Left ventricle myocardium inferior (tissue), 1 donor: Measurements from ENCODE around the gene SYT14. TPM values are rescaled to one million over a fixed set of nuclear protein-coding genes. Genes with fewer than 3 reads are reported as not detected.

ENCODE experiments used
- DNase-seq: peaks from one replicate; pipeline ENCODE4 v3.0.0-alpha.2; 2020
- H3K27ac ChIP-seq: fragments of 200-600 bp; replicated peaks from 2 replicates; pipeline ENCODE4 v1.8.0; 2021
- H3K27me3 ChIP-seq: fragments of 200-600 bp; 2 replicates; pipeline ENCODE4 v1.8.0; 2021; ENCODE audit warnings: low read depth
- H3K36me3 ChIP-seq: fragments of 200-600 bp; 2 replicates; pipeline ENCODE4 v1.8.0; 2021
- H3K4me1 ChIP-seq: fragments of 200-600 bp; 2 replicates; pipeline ENCODE4 v1.8.0; 2021
- H3K4me3 ChIP-seq: fragments of 200-600 bp; 2 replicates; pipeline ENCODE4 v1.8.0; 2021; ENCODE audit warnings: mild to moderate bottlenecking, moderate library complexity
- H3K9me3 ChIP-seq: fragments of 200-600 bp; replicated peaks from 2 replicates; pipeline ENCODE4 v1.8.0; 2021
- CTCF ChIP-seq: fragments of 200-600 bp; IDR thresholded peaks from 2 replicates; pipeline ENCODE4 v1.8.0; 2021; ENCODE audit warnings: antibody characterized with exemption, mild to moderate bottlenecking, borderline replicate concordance
- intact Hi-C: fragments of 100-400 bp; cut with micrococcal nuclease; formaldehyde crosslinking; loops from one replicate; pipeline ENCODE4 v1.11.0; 2022
- total RNA-seq: library from RNA; stranded (reverse); fragmentation: NEBNext Ultra II Directional; extraction: Animal tissue kit (Norgen Biotek cat#: 25700); gene quantifications from one replicate; pipeline ENCODE4 v1.2.1, GENCODE V29; 2021
- donor health status: DM: no; HTN: yes; CAD: no; lungs with severe emphysema.

The SYT14 gene
- total RNA-seq, 1 donor from 2014 or later, result not detected

- Histone ChIP-seq H3K36me3 (no peaks in the 10 kb centered on the region), H3K4me1 (no peaks in the 10 kb centered on the region), H3K4me3 (no peak overlapping the region), H3K27ac (no peak overlapping the region), H3K27me3 (peaks cover 57% of the 10 kb centered on the region), H3K9me3 (no peaks in the 10 kb centered on the region)
- DNase-seq, result no peak
- TF ChIP-seq CTCF, result no peak
- intact Hi-C loops, result no loop called here
Observed at GRCh38 chr1:209996348-209996747, 58.3 kb downstream of the SYT14 start.

GRCh38 chr1:209999005-209999404 is 61.0 kb downstream of the SYT14 start:
- Histone ChIP-seq H3K36me3 (no peaks in the 10 kb centered on the region), H3K27ac (no peak overlapping the region), H3K4me1 (no peaks in the 10 kb centered on the region), H3K4me3 (no peak overlapping the region), H3K27me3 (peaks cover 35% of the 10 kb centered on the region), H3K9me3 (no peaks in the 10 kb centered on the region)
- DNase-seq, result no peak
- no peak for TF ChIP-seq CTCF
- intact Hi-C loops, result no loop called here

- intact Hi-C loops, result no loop called here
- DNase-seq, result no peak
- no peak overlapping the region for H3K27ac ChIP-seq
- H3K4me1 ChIP-seq, result no peaks in the 10 kb centered on the region
- H3K36me3 ChIP-seq, result no peaks in the 10 kb centered on the region
- no peaks in the 10 kb centered on the region for H3K9me3 ChIP-seq
- H3K4me3 ChIP-seq, result no peak overlapping the region
- no peak for TF ChIP-seq CTCF
- H3K27me3 ChIP-seq, result peaks cover 12% of the 10 kb centered on the region
Observed at GRCh38 chr1:210001751-210002150, 63.7 kb downstream of the SYT14 start.

- no peaks in the 10 kb centered on the region for H3K36me3 ChIP-seq
- no peak for TF ChIP-seq CTCF
- H3K9me3 ChIP-seq, result no peaks in the 10 kb centered on the region
- DNase-seq, result no peak
- peaks cover 1% of the 10 kb centered on the region for H3K27me3 ChIP-seq
- no peak overlapping the region for H3K4me3 ChIP-seq
- no peaks in the 10 kb centered on the region for H3K4me1 ChIP-seq
- H3K27ac ChIP-seq, result no peak overlapping the region
- intact Hi-C loops, result no loop called here
Observed at GRCh38 chr1:210003501-210003900, 65.5 kb downstream of the SYT14 start.

- TF ChIP-seq CTCF, result no peak
- H3K9me3 ChIP-seq, result peaks cover 5% of the 10 kb centered on the region
- no peaks in the 10 kb centered on the region for H3K27me3 ChIP-seq
- intact Hi-C loops, result no loop called here
- DNase-seq, result no peak
- no peak overlapping the region for H3K27ac ChIP-seq
- H3K4me3 ChIP-seq, result no peak overlapping the region
- H3K36me3 ChIP-seq, result no peaks in the 10 kb centered on the region
- no peaks in the 10 kb centered on the region for H3K4me1 ChIP-seq
Observed at GRCh38 chr1:210010161-210010560, 72.1 kb downstream of the SYT14 start.
